GM10266 (cell line): ENCODE data around the gene PPP3R1.
A peak's percentile ranks its signal among the peaks of the same experiment; 100 is the strongest.

ENCODE experiments used
- DNase-seq: peaks from one replicate; pipeline ENCODE4 v3.0.0; 2012; ENCODE audit errors: extremely low spot score
- CTCF ChIP-seq: IDR thresholded peaks from 2 replicates; pipeline ENCODE4 v1.5.1; 2012; ENCODE audit warnings: mild to moderate bottlenecking, low read depth; ENCODE audit not compliant: control insufficient read depth, insufficient read depth; ENCODE audit errors: missing control alignments

The PPP3R1 gene

GRCh38 chr2:68200157-68200787 lies 52.1 kb downstream of the PPP3R1 start:
- no peak for TF ChIP-seq CTCF
- no peak for DNase-seq

GRCh38 chr2:68196120-68196716 lies 56.1 kb downstream of the PPP3R1 start:
- peak; percentile 36 for TF ChIP-seq CTCF
- no peak for DNase-seq

- TF ChIP-seq CTCF: no peak
- DNase-seq: no peak
These were observed 57.2 kb downstream of the PPP3R1 start for GRCh38 chr2:68195096-68195495.

GRCh38 chr2:68193787-68194372 lies 58.5 kb downstream of the PPP3R1 start:
- no peak for DNase-seq
- TF ChIP-seq CTCF: no peak

GRCh38 chr2:68193144-68193543 lies 59.2 kb downstream of the PPP3R1 start:
- no peak for DNase-seq
- TF ChIP-seq CTCF: no peak

- TF ChIP-seq CTCF: no peak
- DNase-seq: no peak
These were observed 61.2 kb downstream of the PPP3R1 start for GRCh38 chr2:68190991-68191731.
